GM12873 (cell line): ENCODE measurements around the gene M1AP.

Experiments
- TF ChIP-seq, protein P1 (sequence below): IDR thresholded peaks from 2 replicates; pipeline ENCODE4 v1.5.1; 2012; ENCODE audit warnings: low read depth, mild to moderate bottlenecking, moderate library complexity, low read length, control low read depth; ENCODE audit not compliant: insufficient read depth; ENCODE audit errors: missing control alignments

The M1AP gene

DNA sequence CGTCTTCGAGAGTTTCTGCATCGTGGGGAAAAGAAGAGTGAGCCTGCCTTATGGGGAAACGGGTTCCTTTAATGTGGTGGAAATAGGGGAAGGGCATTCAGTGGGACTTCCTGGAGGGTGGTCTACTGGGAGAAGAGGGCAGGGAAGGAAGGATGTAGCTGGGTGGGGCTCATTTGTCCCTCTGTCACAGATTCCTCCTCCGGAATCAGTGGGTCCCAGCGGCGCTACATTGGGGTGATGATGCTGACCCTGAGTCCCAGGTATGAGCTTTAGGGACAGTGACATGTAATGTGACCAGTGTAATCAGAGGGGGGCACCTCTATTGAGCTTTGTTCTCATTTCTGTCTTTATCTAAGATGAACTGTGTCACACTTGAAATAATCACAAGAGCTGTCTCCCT lies 116.5 kb downstream of the M1AP start:
- TF ChIP-seq, protein P1, sequence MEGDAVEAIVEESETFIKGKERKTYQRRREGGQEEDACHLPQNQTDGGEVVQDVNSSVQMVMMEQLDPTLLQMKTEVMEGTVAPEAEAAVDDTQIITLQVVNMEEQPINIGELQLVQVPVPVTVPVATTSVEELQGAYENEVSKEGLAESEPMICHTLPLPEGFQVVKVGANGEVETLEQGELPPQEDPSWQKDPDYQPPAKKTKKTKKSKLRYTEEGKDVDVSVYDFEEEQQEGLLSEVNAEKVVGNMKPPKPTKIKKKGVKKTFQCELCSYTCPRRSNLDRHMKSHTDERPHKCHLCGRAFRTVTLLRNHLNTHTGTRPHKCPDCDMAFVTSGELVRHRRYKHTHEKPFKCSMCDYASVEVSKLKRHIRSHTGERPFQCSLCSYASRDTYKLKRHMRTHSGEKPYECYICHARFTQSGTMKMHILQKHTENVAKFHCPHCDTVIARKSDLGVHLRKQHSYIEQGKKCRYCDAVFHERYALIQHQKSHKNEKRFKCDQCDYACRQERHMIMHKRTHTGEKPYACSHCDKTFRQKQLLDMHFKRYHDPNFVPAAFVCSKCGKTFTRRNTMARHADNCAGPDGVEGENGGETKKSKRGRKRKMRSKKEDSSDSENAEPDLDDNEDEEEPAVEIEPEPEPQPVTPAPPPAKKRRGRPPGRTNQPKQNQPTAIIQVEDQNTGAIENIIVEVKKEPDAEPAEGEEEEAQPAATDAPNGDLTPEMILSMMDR = no peak

DNA sequence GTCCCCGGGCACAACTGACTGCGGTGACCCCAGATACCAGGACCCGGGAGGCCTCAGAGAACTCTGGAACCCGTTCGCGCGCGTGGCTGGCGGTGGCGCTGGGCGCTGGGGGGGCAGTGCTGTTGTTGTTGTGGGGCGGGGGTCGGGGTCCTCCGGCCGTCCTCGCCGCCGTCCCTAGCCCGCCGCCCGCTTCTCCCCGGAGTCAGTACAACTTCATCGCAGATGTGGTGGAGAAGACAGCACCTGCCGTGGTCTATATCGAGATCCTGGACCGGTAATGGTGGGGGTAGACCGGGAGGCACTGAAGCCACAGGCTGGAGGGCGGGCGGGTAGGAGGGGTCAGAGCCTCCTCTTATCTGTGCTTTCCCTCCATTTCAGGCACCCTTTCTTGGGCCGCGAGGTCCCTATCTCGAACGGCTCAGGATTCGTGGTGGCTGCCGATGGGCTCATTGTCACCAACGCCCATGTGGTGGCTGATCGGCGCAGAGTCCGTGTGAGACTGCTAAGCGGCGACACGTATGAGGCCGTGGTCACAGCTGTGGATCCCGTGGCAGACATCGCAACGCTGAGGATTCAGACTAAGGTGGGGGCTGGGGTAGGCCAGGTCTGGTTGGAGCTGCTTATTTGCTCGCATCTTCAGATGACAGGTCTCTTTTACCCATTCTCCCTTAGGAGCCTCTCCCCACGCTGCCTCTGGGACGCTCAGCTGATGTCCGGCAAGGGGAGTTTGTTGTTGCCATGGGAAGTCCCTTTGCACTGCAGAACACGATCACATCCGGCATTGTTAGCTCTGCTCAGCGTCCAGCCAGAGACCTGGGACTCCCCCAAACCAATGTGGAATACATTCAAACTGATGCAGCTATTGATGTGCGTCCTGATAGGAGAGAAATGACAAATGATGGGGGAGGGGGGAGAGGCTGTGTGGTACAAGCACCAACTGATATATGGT lies 117.6 kb downstream of the M1AP start:
- TF ChIP-seq, protein P1 = no peak

DNA sequence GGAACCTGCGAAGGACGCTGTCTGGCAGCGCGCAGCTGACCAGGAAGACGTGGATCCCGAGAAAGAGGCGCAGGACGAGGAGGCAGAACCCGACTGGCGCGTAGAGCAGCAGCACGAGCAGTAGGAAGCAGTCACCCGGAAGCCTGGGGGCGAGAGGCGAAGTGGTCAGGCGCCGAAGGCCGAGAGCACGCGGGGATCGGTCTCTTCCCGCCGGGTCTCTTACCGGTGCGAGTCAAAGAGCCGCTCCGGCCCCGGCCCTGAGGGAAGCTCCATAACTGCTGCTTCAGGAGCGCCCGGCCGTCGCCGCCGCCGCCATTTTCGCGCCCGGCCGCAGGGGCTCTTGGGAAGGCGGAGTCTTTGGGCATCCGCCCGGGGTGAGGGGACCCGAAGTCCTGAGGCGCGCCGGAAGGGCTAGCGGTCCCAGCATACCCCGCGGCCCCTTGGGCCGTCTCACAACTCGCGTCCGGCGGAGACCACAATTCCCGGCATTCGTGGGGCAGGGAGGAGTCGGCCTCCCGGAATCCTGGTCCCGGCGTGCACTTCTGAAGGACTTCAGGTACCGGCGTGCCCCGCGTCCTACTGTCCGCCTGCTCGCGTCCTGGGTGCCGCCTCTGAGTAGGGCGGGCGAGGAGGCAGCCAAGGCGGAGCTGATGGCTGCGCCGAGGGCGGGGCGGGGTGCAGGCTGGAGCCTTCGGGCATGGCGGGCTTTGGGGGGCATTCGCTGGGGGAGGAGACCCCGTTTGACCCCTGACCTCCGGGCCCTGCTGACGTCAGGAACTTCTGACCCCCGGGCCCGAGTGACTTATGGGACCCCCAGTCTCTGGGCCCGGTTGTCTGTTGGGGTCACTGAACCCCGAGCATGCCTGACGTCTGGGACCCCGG lies 118.5 kb downstream of the M1AP start, which contains the start of the genes AUP1 and HTRA2:
Gene AUP1, minus strand, starts transcription at position 350 of the 882 bp plus-strand sequence. Its CDS starts 77 bp downstream, at position 273.
Gene HTRA2, plus strand, starts transcription at position 577 of the 882 bp plus-strand sequence. Its CDS starts 74 bp downstream, at position 651.
- TF ChIP-seq, protein P1 = no peak

DNA sequence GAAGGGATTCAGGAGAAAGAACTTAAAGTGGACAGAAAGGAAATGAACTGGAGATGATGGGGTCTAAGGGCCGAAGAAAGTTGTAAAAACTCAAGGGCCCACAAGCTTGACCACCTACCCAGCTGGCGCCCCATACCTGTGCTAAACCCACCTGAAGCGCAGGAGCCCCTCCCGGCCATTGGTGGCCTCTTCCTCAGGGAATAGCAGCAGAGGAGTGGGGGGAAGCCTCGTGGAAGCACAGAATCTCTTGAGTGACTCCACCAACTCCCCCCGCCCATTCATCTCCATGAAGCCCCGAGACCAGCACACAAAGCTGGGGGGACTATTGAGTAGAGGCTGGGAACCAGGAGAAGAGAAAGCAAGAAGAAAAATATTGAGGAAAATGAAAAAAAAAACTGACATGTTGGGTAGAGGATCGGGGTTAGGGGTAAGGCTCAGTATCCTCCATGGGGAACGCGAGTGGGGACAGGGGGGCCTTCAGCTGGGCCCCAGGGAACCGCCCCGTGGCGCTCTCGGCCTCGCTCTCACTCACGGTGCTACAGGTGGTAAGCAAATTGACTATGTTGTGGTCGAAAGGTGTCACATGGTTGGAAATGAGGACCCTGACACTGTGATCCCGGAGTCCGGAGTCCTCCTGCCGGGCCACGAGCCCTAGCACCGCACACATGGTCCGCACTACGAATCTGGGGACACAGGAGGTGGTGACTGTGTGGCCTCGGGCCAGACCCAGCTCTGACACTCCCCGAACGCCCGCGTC lies 119.4 kb downstream of the M1AP start:
- TF ChIP-seq, protein P1 = peak; percentile 37

DNA sequence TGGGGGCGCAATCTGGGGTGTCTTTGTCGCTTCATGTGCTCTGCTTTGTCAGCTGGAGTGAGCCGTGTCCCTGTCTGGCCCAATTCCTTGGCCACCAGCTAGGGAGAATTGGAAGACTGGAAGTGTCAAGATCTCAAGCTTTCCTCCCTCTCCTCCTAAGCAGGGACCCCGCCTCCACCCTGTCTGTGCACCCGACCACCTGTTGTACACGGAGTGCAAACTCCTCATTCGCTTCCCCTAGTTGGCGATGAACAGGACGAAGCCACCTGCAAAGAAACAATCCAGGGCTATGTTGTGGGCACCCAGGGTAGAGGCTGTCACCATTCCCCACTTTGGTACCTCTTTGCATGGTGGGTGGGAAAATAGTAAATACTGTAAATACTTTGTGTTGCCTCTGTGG lies 120.4 kb downstream of the M1AP start:
- TF ChIP-seq, protein P1 = no peak

DNA sequence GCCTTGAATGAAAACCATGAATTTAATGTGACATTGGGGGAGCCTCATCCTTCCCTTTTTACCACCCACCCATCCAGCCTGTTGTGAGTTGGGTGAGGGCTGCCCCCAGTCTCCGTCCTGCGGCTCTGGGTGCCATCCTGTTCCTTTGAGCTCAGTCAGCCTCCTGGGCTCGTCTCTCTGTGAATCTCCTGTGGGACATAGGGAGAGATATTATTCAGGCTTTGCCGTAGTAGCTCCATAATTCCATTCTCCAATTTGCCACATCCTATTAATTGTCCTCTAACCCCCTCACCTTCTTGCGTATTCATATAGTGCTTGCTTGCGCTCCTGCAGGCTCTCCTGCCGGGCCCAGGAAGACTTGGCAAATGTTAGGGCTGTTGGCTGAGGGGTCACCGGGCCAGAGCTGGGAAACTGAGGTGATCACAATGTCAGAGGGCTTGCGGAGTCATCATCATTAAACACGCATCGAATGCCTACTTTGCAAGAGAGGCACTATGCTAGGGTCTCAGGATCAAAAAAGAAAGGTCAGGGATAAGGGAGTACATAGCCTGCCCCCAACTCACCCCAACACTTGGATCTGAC lies 121.4 kb downstream of the M1AP start:
- TF ChIP-seq, protein P1 = no peak
